Measurements from ENCODE around the gene HAND1.
A peak's percentile ranks its signal among the peaks of the same experiment; 100 is the strongest.

HAND1 gene

DNA sequence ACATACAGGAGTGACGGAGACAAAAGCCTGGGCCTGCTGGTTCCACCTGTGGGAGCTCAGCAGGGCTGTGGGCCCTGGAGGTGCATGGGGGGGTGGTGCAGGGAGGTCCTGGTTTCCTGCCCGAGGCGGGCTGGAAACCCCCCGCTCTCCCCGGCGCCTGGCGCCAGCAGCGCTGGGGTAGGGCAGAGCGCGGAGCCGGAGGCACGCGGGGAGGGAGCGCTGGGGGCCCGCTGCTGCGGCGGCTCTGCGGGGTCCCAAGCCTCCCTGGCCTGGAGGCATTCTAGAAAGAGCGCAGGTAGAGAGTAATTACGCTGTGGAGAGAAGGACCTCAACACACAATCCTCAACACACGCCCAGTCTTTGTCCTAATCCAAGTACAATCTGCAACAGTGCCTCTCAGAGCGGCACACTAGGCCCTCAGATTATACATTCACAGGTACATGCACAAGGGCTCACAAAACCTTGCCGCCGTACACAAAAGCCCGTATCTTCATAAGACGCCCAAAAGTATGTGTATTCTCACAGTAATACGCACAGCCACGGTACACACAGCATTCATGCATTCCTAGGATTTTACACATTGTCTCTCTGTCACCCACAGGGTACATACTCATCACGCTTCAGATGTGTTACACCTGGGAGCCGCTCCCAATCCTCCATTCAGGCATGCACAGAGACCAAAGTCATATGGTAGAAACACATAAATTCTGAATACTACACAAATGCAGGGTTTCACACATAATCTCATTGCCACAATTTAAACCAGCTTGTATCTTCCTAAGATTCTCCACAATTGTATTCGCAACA, 2.1 kb upstream of the HAND1 start:
- DNase-seq = no peak

DNA sequence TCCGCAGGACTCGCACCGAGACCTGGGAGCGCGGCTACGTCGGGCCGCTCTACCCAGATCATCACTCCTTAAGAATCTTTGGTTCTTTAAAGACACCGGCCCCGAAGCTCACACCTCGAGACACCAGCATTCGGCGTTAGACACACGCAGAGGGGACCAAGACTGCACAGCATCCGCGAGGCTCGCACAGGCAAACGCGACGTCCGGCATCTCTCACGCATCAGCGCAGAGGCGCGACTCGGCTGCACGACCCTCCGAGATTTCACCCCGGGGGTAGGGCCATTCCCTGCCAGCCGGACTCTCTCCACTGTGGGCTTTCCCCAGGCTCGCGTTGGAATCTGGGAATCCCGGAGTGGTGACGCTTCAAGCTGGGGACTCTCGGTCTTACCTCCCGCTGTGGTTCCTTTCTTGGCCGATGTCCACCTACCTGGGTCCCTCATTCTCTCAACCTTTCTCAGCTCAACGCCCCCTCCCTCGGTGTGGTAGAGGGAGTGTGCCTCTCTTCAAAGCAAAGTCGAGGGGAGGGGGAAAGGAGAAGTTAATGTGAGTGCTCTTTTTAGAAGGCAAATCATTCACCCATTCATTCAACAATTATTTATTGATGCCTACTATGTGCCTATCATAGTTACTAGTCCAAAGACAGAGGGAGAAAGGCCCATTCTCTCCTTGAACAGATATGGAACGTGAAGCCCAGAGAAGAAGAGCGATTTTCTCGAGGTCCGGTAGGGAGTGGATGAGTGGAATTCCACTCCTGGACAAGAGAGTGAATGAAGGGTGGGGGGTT, 1.3 kb upstream of the HAND1 start:
- DNase-seq = no peak

DNA sequence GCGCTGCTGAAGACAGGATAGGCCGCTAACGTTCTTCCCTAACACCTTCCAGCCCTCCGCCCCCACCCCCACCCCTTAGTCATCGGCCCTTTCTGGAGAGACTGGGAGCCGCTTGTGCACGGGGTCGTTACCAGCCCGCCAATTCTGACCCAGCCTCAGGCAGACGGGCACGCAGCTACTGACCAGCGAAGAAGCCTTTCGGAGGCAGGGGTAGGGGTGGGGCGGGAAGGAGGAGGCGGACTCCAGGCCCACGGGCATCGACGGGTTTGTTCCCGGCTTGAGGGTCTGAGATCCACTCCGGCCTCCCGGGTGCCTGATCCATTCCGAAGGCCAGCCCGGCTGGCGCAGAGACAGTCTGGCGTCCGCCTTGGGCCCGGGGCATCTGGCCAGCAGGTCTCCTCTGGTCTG, 729 bp upstream of the HAND1 start:
- no peak for DNase-seq

DNA sequence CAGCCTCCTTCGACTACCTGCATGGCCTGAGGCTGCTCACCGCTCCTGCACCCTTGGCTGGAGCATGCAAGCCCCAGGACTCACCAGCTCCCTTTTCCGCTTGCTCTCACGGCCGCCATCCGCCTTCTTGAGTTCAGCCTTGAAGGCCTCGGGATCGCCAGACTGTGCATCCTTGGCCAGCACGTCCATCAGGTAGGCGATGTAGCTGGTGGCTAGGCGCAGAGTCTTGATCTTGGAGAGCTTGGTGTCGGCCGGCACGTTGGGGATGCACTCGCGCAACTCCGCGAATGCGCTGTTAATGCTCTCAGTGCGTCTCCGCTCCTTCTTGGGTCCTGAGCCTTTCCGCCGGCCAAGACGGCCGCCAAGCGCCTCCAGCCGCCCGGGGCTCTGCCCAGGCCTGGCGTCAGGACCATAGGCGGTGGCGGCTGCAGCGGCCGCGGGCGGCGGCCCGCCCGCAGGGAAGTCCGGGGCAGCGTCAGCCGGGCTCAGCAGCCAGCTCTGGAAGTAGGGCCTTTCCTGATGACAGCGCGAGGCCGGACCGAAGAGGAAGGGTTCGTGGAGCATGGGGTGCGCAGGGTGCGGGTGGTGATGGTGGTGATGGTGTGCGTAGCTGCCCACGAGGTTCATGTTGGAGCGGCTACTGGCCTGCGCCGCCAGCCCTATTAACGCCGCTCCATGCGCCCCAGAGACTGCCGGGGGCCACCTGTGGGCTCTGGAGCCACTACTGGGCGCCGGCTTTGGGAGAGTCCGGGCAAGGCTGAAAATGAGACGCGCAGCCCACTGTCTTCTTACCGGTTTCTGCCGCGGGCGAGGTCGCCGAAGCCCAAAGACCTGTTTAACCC, 424 bp downstream of the HAND1 start:
- DNase-seq = no peak

DNA sequence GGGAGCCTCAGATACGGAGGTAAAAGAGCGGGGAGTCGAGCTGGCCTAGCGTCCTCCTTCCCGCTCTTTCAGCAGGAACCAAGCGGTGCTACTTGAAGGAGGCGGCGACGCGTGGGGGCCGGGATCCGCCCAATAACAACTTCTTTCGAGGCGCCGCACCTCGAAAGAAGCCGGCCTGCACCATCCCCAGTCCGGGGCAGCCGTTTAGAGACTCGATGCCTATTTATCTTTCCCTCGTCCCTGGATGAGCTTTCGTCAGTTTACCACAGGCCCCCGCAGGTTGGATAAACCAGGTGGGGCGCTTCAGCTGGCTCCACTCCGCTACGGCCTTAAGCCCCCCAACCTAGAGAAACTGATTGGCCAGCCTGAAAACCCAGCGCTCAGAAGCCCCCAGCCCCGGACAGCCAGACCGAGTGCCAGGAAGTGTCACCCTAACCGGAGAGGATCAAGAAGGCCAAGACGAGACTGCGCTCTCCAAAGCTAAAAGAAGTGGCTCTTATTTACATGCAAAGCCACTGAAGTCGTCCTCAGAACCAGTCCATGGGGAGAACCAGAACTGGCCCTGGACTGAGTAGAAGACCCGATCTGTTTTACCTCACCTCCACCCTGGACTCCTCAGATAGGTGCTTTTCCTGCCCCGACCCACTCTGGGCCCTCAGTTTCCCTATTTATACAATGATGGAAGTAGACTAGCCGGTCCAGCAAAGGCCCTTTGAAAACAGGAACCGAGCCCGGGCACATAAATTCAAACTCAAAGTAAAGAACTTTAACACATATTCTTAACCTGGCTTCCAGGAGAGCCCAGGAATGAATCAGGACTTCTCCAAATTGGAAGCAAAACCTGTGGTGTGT, 1.4 kb downstream of the HAND1 start:
- no peak for DNase-seq

DNA sequence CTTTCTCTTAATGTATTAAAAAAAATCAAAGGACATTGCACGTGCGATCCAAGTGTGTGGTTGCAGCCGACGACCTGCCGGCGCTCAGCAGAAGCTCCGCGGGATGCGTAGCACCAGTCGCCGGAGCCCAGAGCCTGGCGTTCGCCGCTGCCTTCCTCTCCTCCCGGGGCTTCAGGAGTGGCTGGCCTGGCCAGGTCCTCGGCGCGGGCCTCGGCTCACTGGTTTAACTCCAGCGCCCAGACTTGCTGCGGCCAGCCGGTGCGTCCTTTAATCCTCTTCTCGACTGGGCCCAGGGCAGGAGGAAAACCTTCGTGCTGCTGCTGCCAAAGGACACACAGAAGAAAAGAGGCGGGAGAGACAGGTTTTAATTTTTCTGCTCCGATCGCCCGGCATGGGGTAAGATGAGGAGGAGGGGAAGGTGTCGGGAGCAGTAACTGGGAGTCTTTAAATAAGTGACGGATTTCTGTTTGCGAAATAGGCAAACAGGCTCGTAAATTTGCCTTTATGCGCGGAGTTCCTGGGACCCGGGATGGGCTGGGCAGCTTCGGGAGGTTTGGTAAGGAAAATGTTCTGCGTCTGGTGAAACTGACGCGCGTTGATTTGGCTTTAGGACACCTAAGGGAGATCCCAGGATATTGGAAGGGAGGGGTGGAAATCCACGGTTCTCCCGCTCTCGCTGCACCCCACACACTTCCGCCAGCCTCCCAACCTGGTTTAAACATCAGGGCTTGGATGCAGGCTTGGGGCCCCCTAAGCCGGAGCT, 2.3 kb downstream of the HAND1 start:
- no peak for DNase-seq

DNA sequence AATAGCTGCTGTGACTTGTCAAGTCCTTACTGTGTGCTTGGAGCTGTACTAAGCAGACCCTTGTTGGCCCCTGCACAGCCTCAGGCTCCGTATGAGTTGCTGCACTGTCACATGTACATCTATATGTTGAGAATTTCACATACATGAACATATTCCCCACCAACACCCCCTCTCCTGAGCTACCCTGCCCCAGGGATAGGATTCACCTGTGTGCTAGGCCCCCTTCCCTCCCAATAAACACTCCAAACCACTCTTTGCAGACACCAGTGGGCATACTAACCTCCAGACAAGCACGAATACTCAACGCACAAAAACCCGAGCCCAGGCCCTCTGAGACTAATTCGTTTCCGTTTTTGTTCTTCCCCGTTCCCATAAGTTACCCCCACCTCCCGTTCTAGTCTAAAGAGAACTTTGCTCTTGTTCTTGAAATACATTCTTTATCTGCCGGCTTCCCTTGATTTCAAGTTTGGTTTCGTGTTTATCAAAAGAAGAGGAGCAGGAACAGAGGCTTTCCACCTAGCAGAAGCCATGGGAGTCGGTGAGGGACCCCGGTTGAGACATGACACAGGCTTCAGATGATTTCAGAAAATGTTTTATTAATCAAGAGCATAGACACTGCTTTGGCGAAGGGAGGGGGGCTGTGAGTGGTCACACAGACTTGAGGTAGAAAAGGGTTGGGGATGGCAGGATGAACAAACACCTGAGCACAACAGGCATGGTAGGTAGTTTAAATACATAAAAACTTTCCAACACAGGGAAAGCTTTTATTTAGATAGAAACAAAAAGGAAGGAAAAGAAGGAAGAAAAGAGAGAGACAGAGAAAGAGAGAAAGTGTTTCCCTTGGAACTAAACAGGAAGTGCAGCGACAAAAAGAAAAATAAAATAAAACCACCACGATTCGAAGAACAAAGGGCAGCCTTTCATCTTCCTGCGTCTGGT, 3.4 kb downstream of the HAND1 start:
- no peak for DNase-seq

DNA sequence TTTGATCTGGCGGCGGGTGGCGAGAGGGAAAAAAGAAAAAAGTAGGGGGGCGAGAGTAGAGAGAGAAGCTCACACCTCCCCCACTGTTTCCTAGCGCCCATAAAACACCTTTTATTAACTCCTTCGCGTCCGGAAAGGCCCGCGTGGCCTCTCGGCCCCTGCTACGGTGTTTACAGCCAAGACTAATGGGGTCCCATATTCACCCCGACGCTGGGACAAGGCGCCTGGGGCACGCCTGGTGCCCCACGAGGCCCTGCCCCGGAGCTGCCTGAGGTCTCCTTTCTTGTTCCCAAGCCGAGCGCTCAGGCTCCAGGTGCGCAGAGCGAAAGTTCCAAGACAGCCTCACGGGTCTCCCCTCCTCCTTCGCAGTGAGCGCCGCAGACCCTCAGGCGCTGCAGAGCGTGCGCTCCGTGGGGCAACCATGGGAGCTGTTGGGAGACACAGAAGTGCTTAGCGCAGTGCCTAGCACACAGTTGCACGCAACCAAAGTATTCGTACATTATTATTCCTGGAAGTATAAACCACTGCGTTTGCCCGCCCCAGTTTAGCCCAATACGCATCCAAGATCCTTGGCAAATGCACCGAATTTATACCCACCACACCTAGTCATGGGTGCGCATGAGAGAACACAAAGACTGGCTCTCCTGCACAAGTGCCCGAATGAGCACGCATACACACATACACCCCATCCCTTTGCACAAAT, 4.3 kb downstream of the HAND1 start:
- DNase-seq = no peak

DNA sequence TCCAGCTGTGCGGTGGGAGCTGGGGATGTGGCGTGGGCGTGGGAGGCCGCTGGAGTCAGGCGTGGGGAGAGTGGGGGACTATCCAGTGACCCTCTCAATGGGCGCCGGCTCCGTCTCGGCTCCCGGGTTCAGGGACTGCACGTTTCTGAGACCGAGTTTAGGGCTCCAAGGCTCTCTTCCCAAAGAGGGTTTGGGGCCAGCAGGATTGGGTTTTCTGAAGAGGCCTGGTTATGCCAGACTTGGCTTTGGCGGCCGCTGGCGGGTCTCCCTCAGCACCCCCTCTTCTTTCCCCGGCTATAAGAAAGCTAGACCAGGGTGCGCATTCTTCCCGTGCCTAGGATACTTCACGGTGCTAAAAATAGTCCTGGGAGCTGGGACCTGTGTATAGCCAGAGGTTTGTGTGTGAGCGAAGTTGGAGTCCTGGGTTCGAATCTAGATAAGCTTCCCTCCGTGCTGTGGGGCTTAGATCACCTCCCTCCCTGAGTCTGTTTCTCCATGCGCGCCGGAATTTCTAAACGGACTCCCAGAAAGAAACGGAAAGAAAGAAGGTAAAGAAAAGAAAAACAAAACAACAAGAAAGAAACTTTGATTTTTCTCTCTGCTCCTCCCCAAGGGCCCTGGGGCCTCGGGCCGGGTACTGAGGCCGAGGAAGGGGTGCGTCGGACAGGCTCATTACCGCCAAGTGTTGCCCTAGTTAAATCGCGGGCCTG, 5.0 kb downstream of the HAND1 start:
- DNase-seq = no peak

DNA sequence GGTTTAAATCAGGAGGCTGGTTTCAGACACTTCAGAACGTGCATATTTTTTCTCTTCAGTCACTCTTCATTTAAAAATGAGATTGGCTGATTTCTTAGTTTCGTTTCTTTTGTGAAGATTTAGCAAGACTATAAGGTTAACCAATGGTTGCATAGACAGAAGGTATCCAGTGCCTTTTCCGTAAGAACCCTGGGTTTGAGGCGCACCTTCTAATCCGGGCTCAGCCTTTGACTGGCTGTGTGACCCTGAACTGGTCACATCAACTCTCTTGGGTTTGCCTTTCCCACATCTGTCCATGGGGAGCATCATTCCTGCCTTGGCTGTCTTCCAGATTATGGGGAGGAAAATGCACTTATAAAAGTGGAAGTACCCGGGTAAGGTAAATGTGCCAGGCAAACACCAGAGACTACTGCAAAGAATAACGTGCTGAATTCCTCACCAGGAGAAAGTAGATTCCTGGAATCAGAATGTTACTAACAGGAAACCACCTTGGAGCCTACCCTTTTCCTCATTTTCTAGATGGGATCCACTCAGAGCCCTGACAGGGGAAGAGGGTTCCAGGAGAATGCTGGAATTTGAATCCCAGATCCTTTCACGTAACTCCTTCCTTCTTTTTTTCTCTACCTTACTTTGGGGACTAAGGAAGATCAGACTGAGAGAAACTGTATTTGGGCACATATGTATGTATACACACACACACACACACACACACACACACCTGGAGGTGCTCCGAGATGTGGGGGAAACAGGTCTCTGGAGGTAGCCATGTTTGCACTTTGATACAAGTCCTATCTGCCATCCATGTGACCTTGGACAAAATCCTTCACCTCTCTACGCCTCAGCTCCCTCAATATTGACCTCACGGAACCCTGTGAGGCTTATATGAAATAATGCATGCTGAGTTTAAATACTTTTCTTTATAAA, 6.8 kb downstream of the HAND1 start:
- no peak for DNase-seq

DNA sequence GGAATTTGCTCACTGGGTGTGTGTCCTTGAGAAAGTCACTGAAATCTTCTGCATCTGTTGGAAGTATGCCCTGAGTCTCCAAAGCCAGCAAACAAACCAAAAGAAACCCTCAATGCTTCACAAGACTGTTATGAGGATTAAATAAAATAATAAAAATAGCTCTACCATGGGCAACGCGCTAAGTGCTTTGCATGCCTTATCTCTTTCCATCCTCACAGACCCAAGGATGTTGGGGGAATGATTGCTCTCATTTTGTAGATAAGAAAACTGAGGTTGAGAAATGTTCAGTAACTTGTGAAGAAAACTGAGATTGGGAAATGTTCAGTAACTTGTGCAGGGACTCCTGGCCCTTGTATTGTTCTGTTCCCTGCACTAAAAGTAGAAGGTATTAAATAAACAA, 7.9 kb downstream of the HAND1 start:
- DNase-seq = no peak

DNA sequence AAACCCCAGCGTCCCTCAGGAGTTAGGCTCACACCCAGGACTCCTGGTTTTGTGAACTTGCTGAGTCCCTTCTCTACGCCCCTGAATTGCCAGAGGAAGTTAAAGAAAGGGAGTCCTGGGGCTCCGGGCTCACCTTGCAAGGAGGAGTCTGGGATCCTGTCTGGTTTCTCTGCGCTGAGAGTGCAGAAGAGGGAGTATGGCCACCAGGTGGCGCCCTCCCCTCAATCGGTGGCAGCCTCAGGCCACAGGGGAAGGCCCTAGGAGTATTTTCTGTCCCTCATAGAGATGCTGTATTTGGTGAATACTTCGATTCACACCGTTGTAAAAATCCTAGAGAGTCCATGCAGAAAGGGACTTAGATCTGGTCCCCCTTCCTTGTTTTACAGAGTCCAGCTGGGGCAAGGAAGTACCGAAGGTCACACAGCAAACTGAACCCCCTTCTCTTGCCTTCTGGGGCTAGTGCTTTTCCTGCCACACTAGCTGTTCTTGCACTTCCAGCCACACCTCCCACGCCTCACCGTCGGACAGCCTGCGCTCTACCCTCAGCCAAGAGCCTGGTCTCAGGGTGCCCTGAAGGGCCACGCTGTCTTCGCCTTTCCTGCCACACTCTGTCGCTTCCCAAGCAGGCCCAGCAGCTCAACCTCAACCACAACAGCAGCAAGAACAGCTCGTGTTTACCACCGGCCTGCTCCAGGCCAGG, 10.2 kb downstream of the HAND1 start:
- DNase-seq = peak in 47 of 51 donors; percentile 4 to 81 (median 45)

DNA sequence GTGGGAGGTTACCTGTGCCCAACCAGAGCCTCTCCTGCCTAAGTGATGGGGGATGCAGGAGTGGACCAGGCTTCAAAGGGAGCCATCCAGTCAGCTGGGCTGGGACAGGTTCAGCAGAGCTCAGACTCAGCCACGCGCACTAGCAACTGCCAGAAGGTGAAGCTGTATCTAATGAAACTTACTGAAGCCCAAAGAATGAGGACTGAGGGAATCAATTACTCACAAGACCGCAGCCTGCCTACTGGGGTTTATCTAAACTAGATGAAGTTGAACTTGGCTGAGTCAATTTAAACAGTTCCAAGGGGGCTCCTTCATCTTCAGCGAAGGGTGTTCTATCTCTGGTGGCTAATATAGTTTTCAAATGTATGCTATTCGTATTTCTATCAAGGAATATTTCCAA, 11.4 kb downstream of the HAND1 start:
- no peak for DNase-seq

DNA sequence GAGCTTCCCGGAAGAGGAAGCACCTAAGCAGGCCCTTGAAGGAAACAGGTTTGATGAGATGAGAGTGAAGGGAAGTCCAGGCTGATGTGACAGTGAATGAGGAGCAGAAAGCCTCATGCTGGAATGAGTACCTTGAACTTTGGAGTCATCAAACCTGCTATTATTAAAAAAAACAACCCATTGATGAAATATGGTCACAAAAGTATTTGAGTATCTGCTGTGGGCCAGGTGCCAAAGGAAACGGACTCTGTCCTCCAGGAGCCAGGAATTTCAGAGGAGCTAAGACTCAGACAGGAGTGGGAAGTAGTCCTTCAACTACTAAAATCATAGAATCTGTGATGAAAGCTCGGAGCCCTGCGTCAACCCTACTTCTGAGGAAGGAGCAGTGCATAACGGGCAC, 11.9 kb downstream of the HAND1 start:
- DNase-seq = no peak

DNA sequence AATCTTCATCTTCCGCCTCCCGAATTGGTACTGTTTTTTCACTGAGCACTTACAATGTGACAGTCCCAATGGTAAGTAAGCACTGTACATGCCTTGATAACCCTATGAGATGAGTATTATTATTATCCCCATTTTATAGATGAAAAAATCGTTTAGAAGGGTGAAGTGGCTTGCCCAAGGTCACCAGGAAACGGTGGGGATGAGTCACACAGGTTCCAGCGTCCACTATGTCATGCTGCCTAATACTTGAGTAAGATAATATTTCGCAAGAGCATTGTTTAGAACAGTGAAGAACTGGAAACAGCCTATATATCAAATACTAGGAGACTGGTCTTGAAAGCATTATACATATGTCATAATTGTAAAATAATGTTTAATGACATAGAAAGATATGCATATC, 12.9 kb downstream of the HAND1 start:
- no peak for DNase-seq

DNA sequence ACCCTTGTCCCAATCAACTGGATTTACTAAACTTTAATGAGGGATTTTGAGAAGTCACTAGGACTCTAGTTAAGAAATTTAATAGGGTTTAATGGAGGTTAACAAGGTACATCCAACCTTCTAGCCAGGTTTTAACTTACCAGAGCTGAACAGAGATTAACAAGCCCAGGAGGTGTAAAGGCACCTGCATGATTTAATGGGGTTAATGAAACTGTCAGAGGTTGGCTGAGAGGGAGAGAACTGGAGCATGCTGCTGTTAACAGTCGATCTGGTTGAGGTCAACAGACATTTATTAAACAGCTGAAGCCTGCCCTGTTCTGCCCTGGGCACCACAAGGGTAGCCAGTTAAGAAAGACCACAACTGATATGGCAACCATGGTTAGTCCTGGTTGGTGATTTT, 13.6 kb downstream of the HAND1 start:
- no peak for DNase-seq
